K562 (cell line): ENCODE results near the gene INPP5D. TPM values are rescaled to one million over a fixed set of nuclear protein-coding genes. Genes with fewer than 3 reads are reported as not detected.

Experiments
- CEBPB ChIP-seq: fragments of 450-650 bp; IDR thresholded peaks from 2 replicates; pipeline ENCODE4 v1.6.1; 2016; ENCODE audit warnings: missing genetic modification characterization, missing compliant biosample characterization
- COPS2 ChIP-seq: fragments of 450-650 bp; conservative IDR thresholded peaks from 2 replicates; pipeline ENCODE4 v1.6.1; 2016; ENCODE audit warnings: mild to moderate bottlenecking, moderate library complexity
- DPF2 ChIP-seq: fragments of 450-650 bp; IDR thresholded peaks from 2 replicates; pipeline ENCODE4 v1.6.1; 2016
- E2F5 ChIP-seq: sonication (generic); formaldehyde crosslinking; IDR thresholded peaks from 2 replicates; pipeline ENCODE4 v1.8.0; 2022; ENCODE audit warnings: mild to moderate bottlenecking, missing genetic modification reagents
- EP300 ChIP-seq: IDR thresholded peaks from 2 replicates; pipeline ENCODE4 v1.6.1; 2012; ENCODE audit warnings: low read length, improper control_type of control experiment
- FOXK2 ChIP-seq, 2 experiments: fragments of 450-650 bp; IDR thresholded peaks in 1 of 2; conservative IDR thresholded peaks in 1 of 2; 2 replicates each; pipeline ENCODE4 v1.6.1; 2016; ENCODE audit warnings: low read depth in 2 of 2, mild to moderate bottlenecking in 1 of 2
- HMG20A ChIP-seq: fragments of 450-650 bp; formaldehyde crosslinking; conservative IDR thresholded peaks from 2 replicates; pipeline ENCODE4 v1.4.0; 2020; ENCODE audit warnings: mild to moderate bottlenecking, mixed read lengths
- MEF2D ChIP-seq: conservative IDR thresholded peaks from 2 replicates; pipeline ENCODE4 v1.6.1; 2016; ENCODE audit warnings: low read depth, missing genetic modification characterization, missing compliant biosample characterization
- RBM34 ChIP-seq: fragments of 200-400 bp; formaldehyde crosslinking; IDR thresholded peaks from 2 replicates; pipeline ENCODE4 v1.6.1; 2018; ENCODE audit warnings: low read length, borderline replicate concordance; ENCODE audit not compliant: insufficient read depth
- SIRT6 ChIP-seq: IDR thresholded peaks from one replicate; pipeline ENCODE4 v1.6.1; 2012; ENCODE audit warnings: low read depth, mild to moderate bottlenecking, control low read depth, inconsistent platforms, low read length, moderate library complexity
- TAL1 ChIP-seq: fragments of 450-650 bp; IDR thresholded peaks from 2 replicates; pipeline ENCODE4 v1.6.1; 2016; ENCODE audit warnings: mild to moderate bottlenecking
- TARDBP ChIP-seq: fragments of 450-650 bp; IDR thresholded peaks from 2 replicates; pipeline ENCODE4 v1.6.1; 2016
- ZNF175 ChIP-seq: fragments of 200-800 bp; sonication (Bioruptor generic); IDR thresholded peaks from 2 replicates; pipeline ENCODE4 v1.6.1; 2016; ENCODE audit warnings: low read depth, mild to moderate bottlenecking, missing genetic modification characterization, missing compliant biosample characterization
- ZNF766 ChIP-seq: fragments of 200-800 bp; sonication (Bioruptor generic); conservative IDR thresholded peaks from 2 replicates; pipeline ENCODE4 v1.6.1; 2016; ENCODE audit warnings: missing genetic modification characterization, missing compliant biosample characterization
- ZNF778 ChIP-seq: fragments of 450-650 bp; formaldehyde crosslinking; IDR thresholded peaks from 2 replicates; pipeline ENCODE4 v1.4.0; 2020; ENCODE audit warnings: mild to moderate bottlenecking, moderate library complexity
- polyA plus RNA-seq, 8 experiments: library from polyadenylated mRNA; depleted of rRNA in 4 of 8; stranded (reverse) in 5 of 8; unstranded in 3 of 8; fragments of >200 nt; fragmentation: Nextera tagmentation in 2 of 8; fragmentation: Illumina TruSeq in 1 of 8; extraction: Ambion mirVana in 2 of 8; extraction: Trizol in 1 of 8; gene quantifications; 2 replicates each; pipeline versions ENCODE4 v1.2.1 to v1.2.3, GENCODE V29; 2011 to 2014; ENCODE audit warnings: inconsistent platforms in 1 of 8, missing spikeins in 1 of 8
- total RNA-seq, 7 experiments: library from RNA; depleted of rRNA in 6 of 7; stranded (reverse); fragments of >200 nt in 6 of 7; fragmentation: Illumina TruSeq in 2 of 7; extraction: Trizol in 2 of 7; gene quantifications; 2 replicates each; pipeline versions ENCODE4 v1.2.1 to v1.2.3, GENCODE V29; 2011 to 2021; ENCODE audit warnings: low replicate concordance in 1 of 7
- TF ChIP-seq, protein P1 (sequence below): fragments of 200-800 bp; sonication (Bioruptor generic); IDR thresholded peaks from 2 replicates; pipeline ENCODE4 v1.6.1; 2016; ENCODE audit warnings: missing genetic modification characterization, missing compliant biosample characterization
- TF ChIP-seq, protein P2 (sequence below): fragments of 250-450 bp; sonication (Bioruptor Pico); IDR thresholded peaks from 2 replicates; pipeline ENCODE4 v1.4.0; 2020; ENCODE audit warnings: mild to moderate bottlenecking, moderate library complexity
- TF ChIP-seq, protein P3 (sequence below), 3 experiments: fragments of 200-800 bp in 1 of 3; fragments of 250-450 bp in 1 of 3; fragments of 450-650 bp in 1 of 3; sonication (Bioruptor Pico) in 1 of 3; sonication (Bioruptor generic) in 1 of 3; formaldehyde crosslinking in 1 of 3; IDR thresholded peaks; 2 replicates each; pipeline versions ENCODE4 v1.6.1 to v1.8.0; 2016 to 2022; ENCODE audit warnings: mild to moderate bottlenecking in 2 of 3, missing genetic modification characterization in 2 of 3, missing compliant biosample characterization in 1 of 3, moderate library complexity in 1 of 3

INPP5D gene
- total and polyA plus RNA-seq, 9 of the 15 experiments (the other 6 are each of a cell fraction or from before 2014, with no cell fraction given) = 0.55 to 6.2 (median 2.2) TPM

GRCh38 chr2:233217892-233218377 is 157.8 kb downstream of the INPP5D start (continued):
- peak; percentile 88 for TF ChIP-seq ZNF766 (CRISPR knock-in tag)
- TF ChIP-seq, protein P1, sequence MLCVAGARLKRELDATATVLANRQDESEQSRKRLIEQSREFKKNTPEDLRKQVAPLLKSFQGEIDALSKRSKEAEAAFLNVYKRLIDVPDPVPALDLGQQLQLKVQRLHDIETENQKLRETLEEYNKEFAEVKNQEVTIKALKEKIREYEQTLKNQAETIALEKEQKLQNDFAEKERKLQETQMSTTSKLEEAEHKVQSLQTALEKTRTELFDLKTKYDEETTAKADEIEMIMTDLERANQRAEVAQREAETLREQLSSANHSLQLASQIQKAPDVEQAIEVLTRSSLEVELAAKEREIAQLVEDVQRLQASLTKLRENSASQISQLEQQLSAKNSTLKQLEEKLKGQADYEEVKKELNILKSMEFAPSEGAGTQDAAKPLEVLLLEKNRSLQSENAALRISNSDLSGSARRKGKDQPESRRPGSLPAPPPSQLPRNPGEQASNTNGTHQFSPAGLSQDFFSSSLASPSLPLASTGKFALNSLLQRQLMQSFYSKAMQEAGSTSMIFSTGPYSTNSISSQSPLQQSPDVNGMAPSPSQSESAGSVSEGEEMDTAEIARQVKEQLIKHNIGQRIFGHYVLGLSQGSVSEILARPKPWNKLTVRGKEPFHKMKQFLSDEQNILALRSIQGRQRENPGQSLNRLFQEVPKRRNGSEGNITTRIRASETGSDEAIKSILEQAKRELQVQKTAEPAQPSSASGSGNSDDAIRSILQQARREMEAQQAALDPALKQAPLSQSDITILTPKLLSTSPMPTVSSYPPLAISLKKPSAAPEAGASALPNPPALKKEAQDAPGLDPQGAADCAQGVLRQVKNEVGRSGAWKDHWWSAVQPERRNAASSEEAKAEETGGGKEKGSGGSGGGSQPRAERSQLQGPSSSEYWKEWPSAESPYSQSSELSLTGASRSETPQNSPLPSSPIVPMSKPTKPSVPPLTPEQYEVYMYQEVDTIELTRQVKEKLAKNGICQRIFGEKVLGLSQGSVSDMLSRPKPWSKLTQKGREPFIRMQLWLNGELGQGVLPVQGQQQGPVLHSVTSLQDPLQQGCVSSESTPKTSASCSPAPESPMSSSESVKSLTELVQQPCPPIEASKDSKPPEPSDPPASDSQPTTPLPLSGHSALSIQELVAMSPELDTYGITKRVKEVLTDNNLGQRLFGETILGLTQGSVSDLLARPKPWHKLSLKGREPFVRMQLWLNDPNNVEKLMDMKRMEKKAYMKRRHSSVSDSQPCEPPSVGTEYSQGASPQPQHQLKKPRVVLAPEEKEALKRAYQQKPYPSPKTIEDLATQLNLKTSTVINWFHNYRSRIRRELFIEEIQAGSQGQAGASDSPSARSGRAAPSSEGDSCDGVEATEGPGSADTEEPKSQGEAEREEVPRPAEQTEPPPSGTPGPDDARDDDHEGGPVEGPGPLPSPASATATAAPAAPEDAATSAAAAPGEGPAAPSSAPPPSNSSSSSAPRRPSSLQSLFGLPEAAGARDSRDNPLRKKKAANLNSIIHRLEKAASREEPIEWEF (CRISPR knock-in tag) = peak; percentile 76
- no peak for TF ChIP-seq RBM34
- TF ChIP-seq SIRT6 = no peak
- peak in 1 of 2 experiments; percentile 48; a peak in 1 of 4 replicates for TF ChIP-seq FOXK2 (conservative IDR thresholded peaks at IDR 0.05 in 1 of 2, IDR thresholded peaks at IDR 0.05 in 1 of 2; ENCODE audit: low read depth in 2 of 2)
- TF ChIP-seq, protein P2, sequence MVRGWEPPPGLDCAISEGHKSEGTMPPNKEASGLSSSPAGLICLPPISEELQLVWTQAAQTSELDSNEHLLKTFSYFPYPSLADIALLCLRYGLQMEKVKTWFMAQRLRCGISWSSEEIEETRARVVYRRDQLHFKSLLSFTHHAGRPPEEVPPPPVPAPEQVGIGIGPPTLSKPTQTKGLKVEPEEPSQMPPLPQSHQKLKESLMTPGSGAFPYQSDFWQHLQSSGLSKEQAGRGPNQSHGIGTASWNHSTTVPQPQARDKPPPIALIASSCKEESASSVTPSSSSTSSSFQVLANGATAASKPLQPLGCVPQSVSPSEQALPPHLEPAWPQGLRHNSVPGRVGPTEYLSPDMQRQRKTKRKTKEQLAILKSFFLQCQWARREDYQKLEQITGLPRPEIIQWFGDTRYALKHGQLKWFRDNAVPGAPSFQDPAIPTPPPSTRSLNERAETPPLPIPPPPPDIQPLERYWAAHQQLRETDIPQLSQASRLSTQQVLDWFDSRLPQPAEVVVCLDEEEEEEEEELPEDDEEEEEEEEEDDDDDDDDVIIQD (CRISPR knock-in tag) = 0 out of 2 replicates have a peak, but pooled peaks have one; percentile 17
- TF ChIP-seq COPS2 = no peak
- TF ChIP-seq DPF2 = peak; percentile 56
- TF ChIP-seq CEBPB (tag) = peak; percentile 93
- no peak for TF ChIP-seq HMG20A (CRISPR knock-in tag)
- TF ChIP-seq, protein P3, sequence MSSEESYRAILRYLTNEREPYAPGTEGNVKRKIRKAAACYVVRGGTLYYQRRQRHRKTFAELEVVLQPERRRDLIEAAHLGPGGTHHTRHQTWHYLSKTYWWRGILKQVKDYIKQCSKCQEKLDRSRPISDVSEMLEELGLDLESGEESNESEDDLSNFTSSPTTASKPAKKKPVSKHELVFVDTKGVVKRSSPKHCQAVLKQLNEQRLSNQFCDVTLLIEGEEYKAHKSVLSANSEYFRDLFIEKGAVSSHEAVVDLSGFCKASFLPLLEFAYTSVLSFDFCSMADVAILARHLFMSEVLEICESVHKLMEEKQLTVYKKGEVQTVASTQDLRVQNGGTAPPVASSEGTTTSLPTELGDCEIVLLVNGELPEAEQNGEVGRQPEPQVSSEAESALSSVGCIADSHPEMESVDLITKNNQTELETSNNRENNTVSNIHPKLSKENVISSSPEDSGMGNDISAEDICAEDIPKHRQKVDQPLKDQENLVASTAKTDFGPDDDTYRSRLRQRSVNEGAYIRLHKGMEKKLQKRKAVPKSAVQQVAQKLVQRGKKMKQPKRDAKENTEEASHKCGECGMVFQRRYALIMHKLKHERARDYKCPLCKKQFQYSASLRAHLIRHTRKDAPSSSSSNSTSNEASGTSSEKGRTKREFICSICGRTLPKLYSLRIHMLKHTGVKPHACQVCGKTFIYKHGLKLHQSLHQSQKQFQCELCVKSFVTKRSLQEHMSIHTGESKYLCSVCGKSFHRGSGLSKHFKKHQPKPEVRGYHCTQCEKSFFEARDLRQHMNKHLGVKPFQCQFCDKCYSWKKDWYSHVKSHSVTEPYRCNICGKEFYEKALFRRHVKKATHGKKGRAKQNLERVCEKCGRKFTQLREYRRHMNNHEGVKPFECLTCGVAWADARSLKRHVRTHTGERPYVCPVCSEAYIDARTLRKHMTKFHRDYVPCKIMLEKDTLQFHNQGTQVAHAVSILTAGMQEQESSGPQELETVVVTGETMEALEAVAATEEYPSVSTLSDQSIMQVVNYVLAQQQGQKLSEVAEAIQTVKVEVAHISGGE (CRISPR knock-in tag; IDR thresholded peaks at IDR 0.05) = peak in 1 of 3 experiments; percentile 74; a peak in 2 of 6 replicates
- peak; percentile 51 for TF ChIP-seq EP300
- no peak for TF ChIP-seq TARDBP
- no peak for TF ChIP-seq E2F5
- peak; percentile 68 for TF ChIP-seq TAL1
- peak; percentile 69 for TF ChIP-seq MEF2D (tag)
- TF ChIP-seq ZNF175 (CRISPR knock-in tag) = peak; percentile 90
- TF ChIP-seq ZNF778 (CRISPR knock-in tag) = no peak
